Uterus (tissue), 4 donors: ENCODE data around the gene ADGRA3. TPM values are rescaled to one million over a fixed set of nuclear protein-coding genes. Genes with fewer than 3 reads are reported as not detected.

Source experiments
- DNase-seq, 2 donors: peaks; one replicate each; pipeline ENCODE4 v3.0.0-alpha.2; 2019 to 2020
- H3K27ac ChIP-seq, 2 donors: fragments of 200-600 bp; sonication (generic); 1 replicate in 1 of 2; 2 replicates in 1 of 2; pipeline ENCODE4 v1.5.1; 2016 to 2018
- H3K27me3 ChIP-seq, 2 donors: fragments of 200-600 bp; sonication (generic); one replicate each; pipeline ENCODE4 v1.5.1; 2018 to 2019; ENCODE audit warnings: control low read depth in 1 of 2
- H3K36me3 ChIP-seq, 2 donors: fragments of 200-600 bp; sonication (generic); one replicate each; pipeline ENCODE4 v1.5.1; 2019; ENCODE audit warnings: control low read depth in 1 of 2
- H3K4me1 ChIP-seq, 2 donors: fragments of 200-600 bp; sonication (generic); one replicate each; pipeline ENCODE4 v1.5.1; 2018 to 2019; ENCODE audit warnings: control low read depth in 1 of 2
- H3K4me3 ChIP-seq, 2 donors: fragments of 200-600 bp; sonication (generic); 1 replicate in 1 of 2; 2 replicates in 1 of 2; pipeline ENCODE4 v1.5.1; 2018 to 2019; ENCODE audit warnings: mild to moderate bottlenecking in 1 of 2
- H3K9me3 ChIP-seq, 2 donors: fragments of 200-600 bp; sonication (generic); one replicate each; pipeline ENCODE4 v1.5.1; 2019; ENCODE audit warnings: control low read depth in 1 of 2
- POLR2A ChIP-seq, 2 donors: fragments of 450-650 bp; IDR thresholded peaks; one replicate each; pipeline ENCODE4 v1.6.1; 2016; ENCODE audit warnings: antibody characterized with exemption in 2 of 2, mild to moderate bottlenecking in 1 of 2, moderate library complexity in 1 of 2
- intact Hi-C: fragments of 100-400 bp; cut with DNase I; formaldehyde crosslinking; loops from one replicate; pipeline ENCODE4 v1.15.1; 2023; ENCODE audit warnings: low total_unique reads
- total RNA-seq, 4 donors: library from RNA; depleted of rRNA in 3 of 4; stranded (reverse); fragments of >200 nt in 3 of 4; gene quantifications; one replicate each; pipeline versions ENCODE4 v1.1.0 to v1.2.4, GENCODE V29; 2014 to 2023
- TF ChIP-seq, protein P1 (sequence below), 4 experiments: fragments of 200-600 bp in 2 of 4; fragments of 450-650 bp in 2 of 4; sonication (generic) in 2 of 4; IDR thresholded peaks; one replicate each; pipeline ENCODE4 v1.5.1; 2016 to 2019; ENCODE audit warnings: antibody characterized with exemption in 4 of 4, mild to moderate bottlenecking in 2 of 4, moderate library complexity in 1 of 4
- donor health status: DM: yes; HTN: yes; CAD: no.

ADGRA3 gene
- total RNA-seq, 4 donors from 2014 or later = 35.3 to 103 (median 45.4) TPM

DNA sequence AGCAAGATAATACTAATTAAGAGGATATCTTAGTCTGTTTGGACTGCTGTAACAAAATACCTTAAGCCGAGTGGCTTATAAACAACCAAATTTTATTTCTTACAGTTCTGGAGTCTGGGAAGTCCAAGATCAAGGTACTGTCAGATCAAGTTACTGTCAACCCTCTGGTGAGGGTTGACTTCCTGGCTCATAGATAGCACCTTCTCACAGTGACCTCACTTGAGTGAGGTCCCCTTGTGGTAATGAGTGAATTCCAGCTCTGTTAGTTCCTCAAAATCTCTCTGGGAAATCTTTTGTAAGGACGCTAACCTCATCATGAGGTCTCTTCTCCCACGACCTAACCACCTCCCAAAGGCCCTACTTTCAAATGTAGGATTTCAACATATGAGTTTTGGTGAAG lies 36.9 kb upstream of the ADGRA3 start:
- intact Hi-C loops = no loop called here
- no peaks in the 10 kb centered on the region for H3K27me3 ChIP-seq
- H3K36me3 ChIP-seq = no peaks in the 10 kb centered on the region
- no peak overlapping the region for H3K4me3 ChIP-seq
- TF ChIP-seq, protein P1, sequence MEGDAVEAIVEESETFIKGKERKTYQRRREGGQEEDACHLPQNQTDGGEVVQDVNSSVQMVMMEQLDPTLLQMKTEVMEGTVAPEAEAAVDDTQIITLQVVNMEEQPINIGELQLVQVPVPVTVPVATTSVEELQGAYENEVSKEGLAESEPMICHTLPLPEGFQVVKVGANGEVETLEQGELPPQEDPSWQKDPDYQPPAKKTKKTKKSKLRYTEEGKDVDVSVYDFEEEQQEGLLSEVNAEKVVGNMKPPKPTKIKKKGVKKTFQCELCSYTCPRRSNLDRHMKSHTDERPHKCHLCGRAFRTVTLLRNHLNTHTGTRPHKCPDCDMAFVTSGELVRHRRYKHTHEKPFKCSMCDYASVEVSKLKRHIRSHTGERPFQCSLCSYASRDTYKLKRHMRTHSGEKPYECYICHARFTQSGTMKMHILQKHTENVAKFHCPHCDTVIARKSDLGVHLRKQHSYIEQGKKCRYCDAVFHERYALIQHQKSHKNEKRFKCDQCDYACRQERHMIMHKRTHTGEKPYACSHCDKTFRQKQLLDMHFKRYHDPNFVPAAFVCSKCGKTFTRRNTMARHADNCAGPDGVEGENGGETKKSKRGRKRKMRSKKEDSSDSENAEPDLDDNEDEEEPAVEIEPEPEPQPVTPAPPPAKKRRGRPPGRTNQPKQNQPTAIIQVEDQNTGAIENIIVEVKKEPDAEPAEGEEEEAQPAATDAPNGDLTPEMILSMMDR (IDR thresholded peaks at IDR 0.05) = no peak
- no peak for TF ChIP-seq POLR2A (IDR thresholded peaks at IDR 0.05)
- DNase-seq = no peak
- H3K4me1 ChIP-seq = no peaks in the 10 kb centered on the region
- no peaks in the 10 kb centered on the region for H3K9me3 ChIP-seq
- H3K27ac ChIP-seq = no peak overlapping the region

DNA sequence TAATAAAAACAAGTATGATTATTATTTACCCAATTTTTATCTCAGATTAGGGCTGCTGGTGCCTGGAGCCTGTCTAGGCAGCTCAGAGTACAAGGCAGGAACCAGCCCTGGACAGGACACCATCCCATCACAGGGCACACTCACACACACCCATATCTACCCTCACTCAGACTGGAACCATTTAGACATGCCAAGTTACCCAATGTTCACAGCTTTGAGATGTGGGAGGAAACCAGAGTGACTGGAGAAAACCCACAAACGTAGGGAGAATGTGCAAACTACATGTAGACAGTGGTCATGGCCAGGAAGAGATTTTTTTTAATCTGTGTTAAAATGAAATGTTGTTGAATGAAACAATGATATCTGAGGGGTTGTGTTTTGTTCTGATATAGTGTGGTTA lies 35.7 kb upstream of the ADGRA3 start:
- intact Hi-C loops = no loop called here
- Histone ChIP-seq H3K4me1 (no peaks in the 10 kb centered on the region), H3K27ac (no peak overlapping the region), H3K36me3 (no peaks in the 10 kb centered on the region), H3K9me3 (no peaks in the 10 kb centered on the region), H3K4me3 (no peak overlapping the region), H3K27me3 (no peaks in the 10 kb centered on the region)
- no peak for TF ChIP-seq POLR2A (IDR thresholded peaks at IDR 0.05)
- TF ChIP-seq, protein P1 (IDR thresholded peaks at IDR 0.05) = no peak
- DNase-seq = no peak

DNA sequence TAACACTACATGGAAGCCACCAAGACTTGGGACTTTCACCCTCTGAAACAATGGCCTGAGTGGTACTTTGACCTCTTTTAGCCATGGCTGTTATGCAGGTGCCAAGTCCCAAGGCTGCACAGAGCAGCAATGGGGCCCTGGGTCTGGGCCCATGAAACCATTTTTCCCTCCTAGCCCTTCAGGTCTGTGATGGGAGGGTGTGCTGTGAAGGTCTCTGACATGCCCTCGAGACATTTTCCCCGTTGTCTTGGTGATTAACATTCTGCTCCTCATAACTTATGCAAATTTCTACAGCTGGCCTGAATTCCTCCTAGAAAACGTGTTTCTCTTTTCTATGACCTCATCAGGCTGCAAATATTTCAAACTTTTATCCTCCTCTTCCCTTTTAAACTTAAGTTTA lies 30.4 kb upstream of the ADGRA3 start:
- TF ChIP-seq, protein P1 (IDR thresholded peaks at IDR 0.05) = no peak
- no peak for TF ChIP-seq POLR2A (IDR thresholded peaks at IDR 0.05)

DNA sequence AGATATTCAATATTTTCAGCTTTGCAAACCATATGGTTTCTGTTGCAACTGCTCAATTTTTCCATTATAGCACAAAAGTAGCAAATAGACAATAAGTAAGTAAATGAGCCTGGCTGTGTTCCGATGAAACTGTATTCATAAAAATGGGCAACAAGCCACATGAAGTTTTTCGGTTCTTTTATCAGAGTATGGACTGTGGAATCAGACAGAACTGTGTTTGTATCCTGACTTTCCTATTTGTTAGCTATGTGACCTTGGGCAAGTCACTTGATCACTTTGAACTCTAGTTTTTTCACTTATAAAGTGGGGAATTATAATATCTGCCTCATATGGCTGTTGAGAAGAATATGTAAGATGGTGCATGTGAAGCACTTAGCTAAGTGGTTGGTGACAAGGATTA lies 23.4 kb upstream of the ADGRA3 start:
- TF ChIP-seq POLR2A (IDR thresholded peaks at IDR 0.05) = no peak
- TF ChIP-seq, protein P1 (IDR thresholded peaks at IDR 0.05) = no peak
- H3K4me1 ChIP-seq = no peaks in the 10 kb centered on the region
- intact Hi-C loops = no loop called here

More for the DNA sequence above, 30.4 kb upstream of the ADGRA3 start:
- Histone ChIP-seq H3K27me3 (no peaks in the 10 kb centered on the region), H3K4me1 (no peaks in the 10 kb centered on the region), H3K9me3 (no peaks in the 10 kb centered on the region), H3K27ac (no peak overlapping the region), H3K4me3 (no peak overlapping the region), H3K36me3 (no peaks in the 10 kb centered on the region)
- intact Hi-C loops = no loop called here
- no peak for DNase-seq

DNA sequence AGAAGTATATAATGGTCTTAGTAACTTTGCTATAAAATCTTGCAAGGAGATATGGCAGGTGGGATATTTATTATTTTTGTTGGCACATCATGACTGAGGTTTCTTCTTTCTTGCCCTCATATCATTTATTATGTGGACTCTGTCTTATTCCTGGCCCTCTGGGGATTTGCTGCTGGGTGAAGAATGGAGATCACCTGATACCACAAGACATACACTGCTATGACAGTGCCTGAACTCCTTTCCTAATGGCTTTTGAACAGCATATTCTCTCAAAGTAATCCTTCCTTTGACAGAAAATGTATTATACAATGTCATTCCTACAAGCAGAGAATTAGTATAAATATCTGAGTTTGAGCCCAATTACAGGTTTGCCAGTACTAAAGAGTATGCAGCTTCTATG lies 22.0 kb upstream of the ADGRA3 start:
- intact Hi-C loops = no loop called here
- H3K27ac ChIP-seq = no peak overlapping the region
- no peaks in the 10 kb centered on the region for H3K27me3 ChIP-seq
- no peak overlapping the region for H3K4me3 ChIP-seq
- TF ChIP-seq, protein P1 (IDR thresholded peaks at IDR 0.05) = no peak
- TF ChIP-seq POLR2A (IDR thresholded peaks at IDR 0.05) = no peak
- DNase-seq = no peak
- H3K4me1 ChIP-seq = no peaks in the 10 kb centered on the region
- no peaks in the 10 kb centered on the region for H3K36me3 ChIP-seq
- H3K9me3 ChIP-seq = no peaks in the 10 kb centered on the region

More for the DNA sequence above, 23.4 kb upstream of the ADGRA3 start:
- H3K36me3 ChIP-seq = no peaks in the 10 kb centered on the region
- H3K9me3 ChIP-seq = no peaks in the 10 kb centered on the region
- H3K27me3 ChIP-seq = no peaks in the 10 kb centered on the region
- H3K4me3 ChIP-seq = no peak overlapping the region
- H3K27ac ChIP-seq = no peak overlapping the region
- DNase-seq = no peak
